ENCODE data around the gene FHIP1A.

DNA sequence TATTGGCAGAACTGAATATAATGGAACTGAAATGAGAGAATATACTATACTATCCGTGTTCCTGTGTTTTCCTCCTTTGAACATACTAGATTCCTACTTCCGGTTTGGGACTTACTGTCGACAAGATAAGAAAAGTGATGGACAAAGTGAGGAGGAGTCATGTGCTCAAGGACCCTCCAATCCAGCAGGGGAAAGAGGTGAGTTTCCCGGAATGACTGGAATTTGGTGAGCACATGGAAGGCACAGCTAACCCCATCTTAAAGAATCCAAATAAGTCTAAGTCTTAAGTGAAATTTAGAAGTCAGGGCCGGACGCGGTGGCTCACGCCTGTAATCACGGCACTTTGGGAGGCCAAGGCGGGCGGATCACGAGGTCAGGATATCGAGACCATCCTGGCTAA lies 47.0 kb upstream of the FHIP1A start:
- no peak for TF ChIP-seq JUN (IDR thresholded peaks at IDR 0.05; ENCODE audit: borderline replicate concordance, insufficient read depth, insufficient read length, low read depth)
- no peak for TF ChIP-seq CTCF (IDR thresholded peaks at IDR 0.05; ENCODE audit: extremely low read depth in 1 of 2, insufficient read depth in 1 of 2, low read depth in 1 of 2, low read length in 2 of 2)
- no peak for TF ChIP-seq POLR2A (IDR thresholded peaks at IDR 0.05; ENCODE audit: low read depth, low read length)
- no peak for TF ChIP-seq GATA2 (IDR thresholded peaks at IDR 0.05; ENCODE audit: insufficient read depth, insufficient read length, low read depth, low read length)
- TF ChIP-seq, protein P1, sequence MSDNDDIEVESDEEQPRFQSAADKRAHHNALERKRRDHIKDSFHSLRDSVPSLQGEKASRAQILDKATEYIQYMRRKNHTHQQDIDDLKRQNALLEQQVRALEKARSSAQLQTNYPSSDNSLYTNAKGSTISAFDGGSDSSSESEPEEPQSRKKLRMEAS (IDR thresholded peaks at IDR 0.05; ENCODE audit: insufficient read depth, insufficient read length), result no peak
- TF ChIP-seq POLR2AphosphoS5 (IDR thresholded peaks at IDR 0.05; ENCODE audit: insufficient read depth, low read depth, low read length), result no peak
- no peak for TF ChIP-seq FOS (IDR thresholded peaks at IDR 0.05; ENCODE audit: borderline replicate concordance, insufficient read depth, low read length)
- no peak for TF ChIP-seq EZH2 (IDR thresholded peaks at IDR 0.05; ENCODE audit: borderline replicate concordance, low read depth, low read length, severe bottlenecking)
